ENCODE data around the gene CACNA1D.

CACNA1D gene

DNA sequence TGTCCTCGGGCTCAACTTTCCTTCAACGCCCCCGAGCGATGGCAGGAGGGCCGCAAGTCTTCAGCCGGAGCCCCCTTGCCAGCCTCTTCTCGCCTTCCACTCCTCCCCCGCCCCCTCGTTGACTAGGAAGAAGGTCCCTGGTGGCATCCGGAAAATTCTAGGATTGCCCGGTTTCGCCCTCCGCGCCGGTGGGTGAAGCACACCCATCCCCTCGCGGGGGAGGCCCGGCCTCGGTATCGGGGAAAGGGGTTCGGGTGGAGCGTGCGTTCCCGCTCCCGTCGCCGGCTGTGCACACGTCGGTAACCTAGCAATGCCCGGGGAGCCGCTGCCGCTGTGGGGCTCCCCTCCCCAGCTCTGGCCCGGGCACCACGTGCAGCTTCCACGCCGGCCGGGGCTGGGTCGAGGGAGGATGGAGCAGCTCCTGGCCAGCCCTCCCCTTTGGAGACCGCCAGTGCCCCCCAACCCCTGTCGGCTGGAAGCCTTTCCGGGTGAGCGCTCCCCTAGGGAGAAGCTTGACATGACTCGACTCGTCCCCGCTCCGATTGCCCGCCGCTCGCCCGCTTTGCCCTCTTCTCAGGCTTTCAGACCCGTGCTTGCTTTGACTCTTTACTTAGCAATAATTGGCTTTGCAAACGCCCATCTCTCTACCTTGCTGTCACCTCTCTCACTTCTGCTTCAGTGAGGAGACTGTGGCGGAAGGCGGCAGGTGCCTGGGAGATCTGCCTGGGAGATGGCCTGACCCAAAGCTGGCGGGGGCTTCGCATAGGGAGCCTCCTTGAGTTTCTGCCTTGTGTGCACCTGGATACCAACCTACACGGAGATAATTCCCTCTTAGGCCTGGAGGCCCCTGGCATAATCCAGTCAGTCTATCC, 1.3 kb downstream of the CACNA1D start:
- FAIRE-seq (no peak), DNase-seq (ENCODE audit: insufficient read length, low spot score) (no peak)
- TF ChIP-seq CTCF (IDR thresholded peaks at IDR 0.05; ENCODE audit: insufficient read depth, missing control alignments), result no peak

GRCh38 chr3:53496392-53496670, 1.9 kb downstream of the CACNA1D start:
- no peak for TF ChIP-seq CTCF (IDR thresholded peaks at IDR 0.05; ENCODE audit: insufficient read depth, missing control alignments)
- DNase-seq (ENCODE audit: insufficient read length, low spot score) (no peak), FAIRE-seq (no peak)

DNA sequence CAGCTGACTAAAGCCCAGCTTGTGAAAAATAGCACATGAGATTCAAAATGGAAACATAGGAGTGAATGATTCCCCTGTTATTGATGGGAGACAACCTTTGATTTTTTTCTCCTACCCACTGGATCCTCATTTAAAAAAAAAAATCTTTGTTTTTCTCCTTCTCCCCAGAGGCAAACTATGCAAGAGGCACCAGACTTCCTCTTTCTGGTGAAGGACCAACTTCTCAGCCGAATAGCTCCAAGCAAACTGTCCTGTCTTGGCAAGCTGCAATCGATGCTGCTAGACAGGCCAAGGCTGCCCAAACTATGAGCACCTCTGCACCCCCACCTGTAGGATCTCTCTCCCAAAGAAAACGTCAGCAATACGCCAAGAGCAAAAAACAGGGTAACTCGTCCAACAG, 2.6 kb downstream of the CACNA1D start:
- TF ChIP-seq CTCF (IDR thresholded peaks at IDR 0.05; ENCODE audit: insufficient read depth, missing control alignments), result no peak
- FAIRE-seq, result no peak
- DNase-seq (ENCODE audit: insufficient read length, low spot score), result no peak

DNA sequence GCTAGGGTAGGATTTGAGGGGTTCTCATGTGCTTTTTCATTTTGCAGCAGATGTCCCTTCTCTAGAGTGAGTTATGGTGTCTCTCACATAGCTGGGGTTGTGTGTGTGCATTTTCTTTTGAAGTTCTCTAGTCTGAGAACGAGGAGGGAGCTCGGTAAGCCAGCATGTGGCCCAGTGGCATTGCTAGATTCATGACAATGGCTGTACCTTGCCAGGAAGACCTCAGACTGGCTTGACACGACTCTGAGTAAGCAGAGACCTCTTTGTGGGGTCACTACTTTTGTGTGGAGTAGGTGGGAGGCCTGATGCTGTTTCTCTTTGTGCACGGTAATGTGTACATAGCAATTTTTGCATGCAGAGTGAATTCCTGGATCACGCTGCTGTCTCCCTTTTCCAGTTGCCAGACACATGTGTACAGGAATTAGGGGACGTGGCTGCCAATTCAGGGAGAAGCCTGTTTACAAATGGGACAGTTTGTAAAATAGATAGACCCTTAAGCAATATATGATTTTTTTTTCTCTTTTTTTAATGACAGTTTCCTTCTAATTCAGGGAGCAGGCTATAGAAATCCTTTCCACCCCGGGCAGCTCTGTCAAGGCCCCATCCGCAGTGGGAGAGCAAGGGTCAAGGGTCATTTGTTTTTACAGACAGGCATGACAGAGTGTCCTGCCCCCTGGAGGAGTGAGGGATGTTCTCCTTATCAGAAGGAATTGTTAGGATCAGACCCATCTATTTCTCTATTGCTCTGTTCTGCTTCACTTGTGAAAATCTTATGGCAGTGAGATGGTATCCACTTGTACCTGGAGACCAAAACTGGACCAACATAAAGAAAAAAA, 4.6 kb downstream of the CACNA1D start:
- TF ChIP-seq CTCF (IDR thresholded peaks at IDR 0.05; ENCODE audit: insufficient read depth, missing control alignments), result no peak
- DNase-seq (ENCODE audit: insufficient read length, low spot score) (no peak), FAIRE-seq (no peak)

DNA sequence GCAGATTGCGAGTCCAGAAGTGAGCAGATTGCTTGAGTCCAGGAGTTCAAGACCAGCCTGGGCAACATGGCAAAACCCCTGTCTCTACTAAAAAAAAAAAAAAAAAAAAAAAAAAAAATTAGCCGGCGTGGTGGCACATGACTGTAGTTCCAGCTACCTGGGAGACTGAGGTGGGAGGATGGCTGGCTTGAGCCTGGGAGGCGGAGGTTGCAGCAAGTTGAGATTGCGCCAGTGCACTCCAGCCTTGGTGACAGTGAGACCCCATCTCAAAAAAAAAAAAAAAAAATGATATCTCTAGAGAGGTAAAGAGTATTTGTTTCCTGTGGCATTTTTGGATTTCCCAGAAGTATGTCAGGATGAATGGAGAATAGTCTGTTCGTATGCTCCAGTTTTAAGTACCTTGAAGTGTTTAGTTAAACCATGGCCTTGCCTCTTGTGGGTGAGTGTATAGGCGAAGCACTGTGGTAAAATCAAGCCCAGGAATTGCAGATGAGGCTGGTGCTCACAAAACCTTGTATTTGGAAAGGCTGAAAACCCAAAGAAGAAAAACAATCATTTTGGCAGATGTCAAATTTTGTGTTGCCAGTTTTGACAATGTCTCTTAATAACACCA, 5.9 kb downstream of the CACNA1D start:
- TF ChIP-seq CTCF (IDR thresholded peaks at IDR 0.05; ENCODE audit: insufficient read depth, missing control alignments), result no peak
- FAIRE-seq (no peak), DNase-seq (ENCODE audit: insufficient read length, low spot score) (no peak)

GRCh38 chr3:53501178-53501577, 6.8 kb downstream of the CACNA1D start:
- FAIRE-seq, result no peak
- DNase-seq (ENCODE audit: insufficient read length, low spot score), result no peak
- no peak for TF ChIP-seq CTCF (IDR thresholded peaks at IDR 0.05; ENCODE audit: insufficient read depth, missing control alignments)

Measured in D721Med (cell line).